Measurements from ENCODE around the gene RPS26.

Gene RPS26

GRCh38 chr12:56078931-56079722 is 37.4 kb downstream of the RPS26 start:
- peak; percentile 40 for DNase-seq (ENCODE audit: low spot score)

GRCh38 chr12:56079723-56080555 is 38.2 kb downstream of the RPS26 start, which contains the start of gene ERBB3:
ERBB3 (plus strand) TSS chr12:56080165; CDS start chr12:56080301, 136 bp downstream.
- DNase-seq (ENCODE audit: low spot score) = peak; percentile 69

GRCh38 chr12:56080556-56081138 is 38.9 kb downstream of the RPS26 start:
- no peak for DNase-seq (ENCODE audit: low spot score)

DNA sequence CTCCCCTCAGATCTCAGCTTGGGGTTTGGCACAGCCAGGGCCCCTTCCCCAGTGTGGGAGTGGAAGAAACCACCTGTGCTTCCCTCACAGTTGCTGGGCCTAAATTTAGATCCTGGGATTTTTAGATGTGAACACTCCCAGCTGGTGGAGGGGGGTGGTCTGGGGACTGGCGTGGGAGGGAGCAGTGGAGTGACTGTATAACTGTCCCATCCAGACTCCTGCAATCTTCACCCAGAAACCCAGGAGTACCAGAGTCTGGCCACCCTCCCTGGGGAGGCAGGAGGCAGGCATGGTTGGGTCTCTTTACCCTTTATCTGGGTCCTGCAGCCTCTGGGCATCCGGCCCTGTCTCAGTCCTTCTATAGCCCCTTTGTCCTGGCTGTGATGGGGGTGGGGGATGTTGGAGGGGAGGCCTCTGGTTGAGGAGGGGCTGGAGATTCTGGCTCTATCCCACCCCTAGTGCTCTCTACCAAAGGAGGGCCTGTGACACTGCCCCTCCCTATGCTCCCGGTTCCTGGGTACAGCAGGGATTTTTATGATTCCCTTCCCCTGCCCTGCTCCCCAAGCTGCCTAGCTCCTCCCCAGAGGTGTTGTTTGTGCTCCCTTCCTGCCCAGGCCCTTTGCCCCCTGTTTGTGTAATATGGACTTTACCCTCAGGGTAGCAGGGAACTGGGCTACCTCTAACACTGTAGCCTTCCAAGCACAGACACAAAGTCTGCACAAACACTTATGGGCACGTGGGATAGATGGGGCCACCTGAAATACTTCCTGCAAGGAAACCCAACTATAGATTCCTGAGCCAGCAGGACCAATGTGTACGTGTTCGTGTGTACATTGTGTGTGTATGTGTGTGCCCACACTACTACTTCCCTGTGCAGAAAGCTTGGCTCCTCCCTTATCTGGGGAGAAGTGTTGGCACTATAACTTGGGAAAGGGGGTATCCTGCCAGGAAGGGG is 40.0 kb downstream of the RPS26 start:
- no peak for DNase-seq (ENCODE audit: low spot score)

GRCh38 chr12:56082382-56082781 is 40.7 kb downstream of the RPS26 start:
- no peak for DNase-seq (ENCODE audit: low spot score)

DNA sequence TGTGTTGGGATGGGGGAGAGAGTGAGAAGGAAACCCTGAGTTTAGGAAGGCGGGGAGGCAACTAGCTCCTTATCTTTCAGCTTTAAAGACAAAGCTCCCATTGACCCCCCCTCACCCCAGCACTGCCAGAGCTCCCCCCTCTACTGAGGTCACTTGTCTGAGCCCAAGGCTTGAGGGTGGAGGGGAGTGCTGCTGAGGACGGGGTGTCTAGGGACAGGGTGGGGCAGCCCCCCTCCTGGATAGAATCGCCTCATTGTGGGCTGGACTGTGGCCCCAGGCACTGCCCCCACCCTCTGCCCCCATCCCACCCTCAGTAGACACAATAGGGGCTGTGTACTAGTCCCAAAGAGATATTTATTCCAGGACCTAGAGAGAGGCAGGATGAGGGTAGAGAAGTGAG is 41.2 kb downstream of the RPS26 start:
- DNase-seq (ENCODE audit: low spot score) = no peak

DNA sequence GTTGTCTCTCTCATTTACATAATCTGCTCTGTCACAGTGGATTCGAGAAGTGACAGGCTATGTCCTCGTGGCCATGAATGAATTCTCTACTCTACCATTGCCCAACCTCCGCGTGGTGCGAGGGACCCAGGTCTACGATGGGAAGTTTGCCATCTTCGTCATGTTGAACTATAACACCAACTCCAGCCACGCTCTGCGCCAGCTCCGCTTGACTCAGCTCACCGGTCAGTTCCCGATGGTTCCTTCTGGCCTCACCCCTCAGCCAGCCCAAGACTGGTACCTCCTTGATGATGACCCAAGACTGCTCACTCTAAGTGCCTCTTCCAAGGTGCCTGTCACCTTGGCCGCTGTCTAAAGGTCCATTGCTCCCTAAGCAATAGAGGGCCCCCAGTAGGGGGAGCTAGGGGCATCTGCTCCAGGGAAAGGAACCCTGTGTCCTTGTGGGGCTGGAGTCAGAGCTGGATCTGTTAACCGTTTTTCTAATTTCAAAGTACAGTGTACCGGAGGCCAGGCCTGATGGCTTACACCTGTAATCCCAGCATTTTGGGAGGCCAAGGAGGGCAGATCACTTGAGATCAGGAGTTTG is 43.3 kb downstream of the RPS26 start:
- DNase-seq (ENCODE audit: low spot score) = no peak

GRCh38 chr12:56086096-56086495 is 44.4 kb downstream of the RPS26 start:
- DNase-seq (ENCODE audit: low spot score) = no peak

- DNase-seq (ENCODE audit: low spot score) = no peak
Measured at GRCh38 chr12:56086608-56087007, 44.9 kb downstream of the RPS26 start.

DNA sequence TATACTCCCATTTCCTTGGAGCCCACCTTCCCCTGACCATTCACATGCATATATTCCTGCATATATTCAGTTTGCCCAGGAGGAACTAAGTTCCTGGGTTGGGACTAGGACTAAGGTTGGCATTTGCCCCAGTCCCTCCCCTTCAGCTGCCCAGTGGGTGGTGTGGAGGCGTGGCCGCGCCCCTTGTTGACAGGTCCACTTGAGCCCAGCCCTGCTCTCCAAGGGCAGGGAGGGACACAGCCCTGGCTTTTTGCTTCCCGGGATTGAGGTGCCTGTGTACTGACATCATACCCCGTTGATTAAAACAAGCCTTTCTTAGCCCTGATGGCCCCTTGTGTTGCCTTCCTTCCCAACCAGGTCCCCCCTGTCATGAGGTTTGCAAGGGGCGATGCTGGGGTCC is 45.5 kb downstream of the RPS26 start:
- no peak for DNase-seq (ENCODE audit: low spot score)

All from CD4-positive, alpha-beta T cell treated with Interleukin-15 for 4 hours (primary cell).